Natural killer cell (primary cell): ENCODE results near the gene ZNF358. TPM values are rescaled to one million over a fixed set of nuclear protein-coding genes. Genes with fewer than 3 reads are reported as not detected.

Source experiments
- ATAC-seq, 3 donors: fragments of 150-1000 bp in 2 of 3; fragments of 200-7000 bp in 1 of 3; cut with Tn5 transposase; 1 replicate in 1 of 3; 2 replicates in 2 of 3; pipeline ENCODE4 v1.10.0; 2021; ENCODE audit warnings: mild to moderate bottlenecking in 2 of 3, moderate library complexity in 2 of 3
- DNase-seq, 2 donors: peaks; one replicate each; pipeline versions ENCODE4 v3.0.0 to v3.0.0-alpha.2; 2013 to 2021; ENCODE audit warnings: mixed read lengths in 1 of 2
- H3K27ac ChIP-seq: one replicate; pipeline ENCODE4 v1.5.1; 2013; ENCODE audit warnings: mild to moderate bottlenecking, low read length
- H3K27me3 ChIP-seq: one replicate; pipeline ENCODE4 v1.6.1; 2013; ENCODE audit warnings: low read length; ENCODE audit not compliant: control insufficient read depth, insufficient read depth
- H3K36me3 ChIP-seq: one replicate; pipeline ENCODE4 v1.6.1; 2013; ENCODE audit warnings: low read length; ENCODE audit not compliant: control insufficient read depth, insufficient read depth
- H3K4me1 ChIP-seq: one replicate; pipeline ENCODE4 v1.6.1; 2013; ENCODE audit warnings: low read length; ENCODE audit not compliant: control insufficient read depth, insufficient read depth
- H3K4me3 ChIP-seq: one replicate; pipeline ENCODE4 v1.5.1; 2013; ENCODE audit warnings: low read length
- H3K9me3 ChIP-seq: one replicate; pipeline ENCODE4 v1.6.1; 2013; ENCODE audit warnings: low read length; ENCODE audit not compliant: control insufficient read depth, insufficient read depth
- H3K27ac Mint-ChIP-seq, 2 donors: one replicate each; pipeline ENCODE4 v1.8.0; 2022; ENCODE audit warnings: mild to moderate bottlenecking in 2 of 2, mixed read lengths in 2 of 2, moderate library complexity in 1 of 2
- H3K27me3 Mint-ChIP-seq, 2 donors: one replicate each; pipeline ENCODE4 v1.8.0; 2022; ENCODE audit warnings: low read depth in 2 of 2, mixed read lengths in 2 of 2
- H3K36me3 Mint-ChIP-seq: one replicate; pipeline ENCODE4 v1.8.0; 2022; ENCODE audit warnings: mixed read lengths
- H3K4me1 Mint-ChIP-seq, 2 donors: one replicate each; pipeline ENCODE4 v1.8.0; 2022; ENCODE audit warnings: mixed read lengths in 2 of 2
- H3K4me3 Mint-ChIP-seq: one replicate; pipeline ENCODE4 v1.8.0; 2022; ENCODE audit warnings: mild to moderate bottlenecking, moderate library complexity, mixed read lengths
- H3K9me3 Mint-ChIP-seq, 2 donors: one replicate each; pipeline ENCODE4 v1.8.0; 2022; ENCODE audit warnings: mixed read lengths in 2 of 2
- CTCF ChIP-seq: fragments of 200-600 bp; IDR thresholded peaks from one replicate; pipeline ENCODE4 v1.8.0; 2022; ENCODE audit warnings: antibody characterized with exemption
- WGBS: methylation state at CpG from one replicate; pipeline ENCODE4 v1.1.7; 2013; ENCODE audit warnings: missing lambda C conversion rate; ENCODE audit not compliant: insufficient coverage; 5-methylcytosine and 5-hydroxymethylcytosine counted together
- intact Hi-C: fragments of 100-400 bp; cut with micrococcal nuclease; formaldehyde crosslinking; loops from one replicate; pipeline ENCODE4 v1.14.2; 2022
- total RNA-seq, 4 donors: library from RNA; stranded (reverse); fragments of 120-200 nt in 1 of 4; gene quantifications; one replicate each; pipeline versions ENCODE4 v1.2.3 to v1.2.4, GENCODE V29; 2013 to 2022

ZNF358 gene
- total RNA-seq, 3 donors from 2014 or later (not counting 1 experiment from before 2014, with no cell fraction given) = 9.8 to 11.6 (median 10.9) TPM

GRCh38 chr19:7524992-7525739 lies 9.3 kb downstream of the ZNF358 start:
- ATAC-seq (no peak), DNase-seq (no peak)
- TF ChIP-seq CTCF = no peak
- Histone ChIP-seq H3K9me3 (no peaks in the 10 kb centered on the region), H3K4me1 (peaks cover 18% of the 10 kb centered on the region), H3K27ac (no peak overlapping the region), H3K27me3 (no peaks in the 10 kb centered on the region), H3K36me3 (peaks cover 3% of the 10 kb centered on the region), H3K4me3 (no peak overlapping the region)
- H3K27ac Mint-ChIP-seq = no peak overlapping the region
- intact Hi-C loops = no loop called here
- 96% methylated on average over 20 of the region's 20 CpGs for WGBS
- no peaks in the 10 kb centered on the region for H3K9me3 Mint-ChIP-seq
- H3K4me3 Mint-ChIP-seq = no peak overlapping the region
- H3K4me1 Mint-ChIP-seq = peaks cover 11% of the 10 kb centered on the region in 2 donors
- no peaks in the 10 kb centered on the region for H3K27me3 Mint-ChIP-seq
- no peaks in the 10 kb centered on the region for H3K36me3 Mint-ChIP-seq

- no peaks in the 10 kb centered on the region for H3K27me3 Mint-ChIP-seq
- no peak overlapping the region for H3K4me3 Mint-ChIP-seq
- ATAC-seq (no peak), DNase-seq (no peak)
- TF ChIP-seq CTCF = no peak
- no peaks in the 10 kb centered on the region for H3K9me3 Mint-ChIP-seq
- Histone ChIP-seq H3K36me3 (peaks cover 3% of the 10 kb centered on the region), H3K4me3 (no peak overlapping the region), H3K27ac (no peak overlapping the region), H3K4me1 (peaks cover 18% of the 10 kb centered on the region), H3K27me3 (no peaks in the 10 kb centered on the region), H3K9me3 (no peaks in the 10 kb centered on the region)
- 94% methylated on average over 31 of the region's 31 CpGs for WGBS
- intact Hi-C loops = no loop called here
- no peak overlapping the region for H3K27ac Mint-ChIP-seq
- H3K36me3 Mint-ChIP-seq = no peaks in the 10 kb centered on the region
- peaks cover 11% of the 10 kb centered on the region in 2 donors for H3K4me1 Mint-ChIP-seq
Observed at GRCh38 chr19:7526059-7526929, 10.4 kb downstream of the ZNF358 start.

- no peaks in the 10 kb centered on the region for H3K9me3 ChIP-seq
- 60% methylated on average over 25 of the region's 25 CpGs for WGBS
- no peaks in the 10 kb centered on the region for H3K4me1 Mint-ChIP-seq
- no peak overlapping the region for H3K4me3 Mint-ChIP-seq
- no peaks in the 10 kb centered on the region for H3K9me3 Mint-ChIP-seq
- peaks cover 11% of the 10 kb centered on the region for H3K4me1 ChIP-seq
- no peak for TF ChIP-seq CTCF
- H3K4me3 ChIP-seq = no peak overlapping the region
- H3K36me3 ChIP-seq = peaks cover 3% of the 10 kb centered on the region
- no peak overlapping the region for H3K27ac Mint-ChIP-seq
- no peaks in the 10 kb centered on the region for H3K27me3 ChIP-seq
- H3K36me3 Mint-ChIP-seq = no peaks in the 10 kb centered on the region
- H3K27me3 Mint-ChIP-seq = no peaks in the 10 kb centered on the region
- ATAC-seq = no peak
- intact Hi-C loops = no loop called here
- H3K27ac ChIP-seq = no peak overlapping the region
- no peak for DNase-seq
Observed at GRCh38 chr19:7527516-7528191, 11.8 kb downstream of the ZNF358 start.
